PC-3 (cell line): ENCODE measurements around the gene SELENOS. TPM values are rescaled to one million over a fixed set of nuclear protein-coding genes. Genes with fewer than 3 reads are reported as not detected.

Experiments used
- ATAC-seq: fragments of 200-7000 bp; cut with Tn5 transposase; 2 replicates; pipeline ENCODE4 v1.9.1; 2020; ENCODE audit warnings: mild to moderate bottlenecking, moderate library complexity
- BruUV-seq: library from RNA; stranded (reverse); fragments of 400-500 nt; replicated peaks from 2 replicates; lab custom pipeline; 2021; lab: Mats Ljungman, UMichigan
- CTCF ChIA-PET: fragments of 300-600 bp; sonication (Branson Sonifier 250); formaldehyde crosslinking; loops from one replicate; lab custom pipeline; 2022; ENCODE audit warnings: antibody characterized with exemption; lab: Charles Lee
- POLR2A ChIA-PET: fragments of 300-600 bp; sonication (Branson Sonifier 250); formaldehyde crosslinking; loops from one replicate; lab custom pipeline; 2022; ENCODE audit warnings: antibody characterized with exemption; ENCODE audit not compliant: unreplicated experiment; lab: Charles Lee
- DNase-seq: peaks from one replicate; pipeline ENCODE4 v3.0.0-alpha.2; 2015
- H2AFZ ChIP-seq: fragments of 300-600 bp; sonication (generic); 2 replicates; pipeline ENCODE4 v1.6.0; 2016; ENCODE audit warnings: antibody characterized with exemption, low read length
- H3F3A ChIP-seq: fragments of 300-600 bp; sonication (generic); one replicate; pipeline ENCODE4 v1.6.0; 2017; ENCODE audit warnings: antibody characterized with exemption, low read length, control low read depth, mild to moderate bottlenecking; ENCODE audit not compliant: unreplicated experiment
- H3K27ac ChIP-seq: fragments of 300-600 bp; sonication (generic); 2 replicates; pipeline ENCODE4 v1.5.1; 2016; ENCODE audit warnings: mild to moderate bottlenecking, low read length
- H3K27me3 ChIP-seq: fragments of 300-600 bp; sonication (generic); 2 replicates; pipeline ENCODE4 v1.6.1; 2016; ENCODE audit warnings: low read length, mixed read lengths
- H3K36me3 ChIP-seq: fragments of 300-600 bp; sonication (generic); 2 replicates; pipeline ENCODE4 v1.6.1; 2016; ENCODE audit warnings: low read depth, mixed run types, low read length, mixed read lengths
- H3K4me1 ChIP-seq: fragments of 300-600 bp; sonication (generic); 2 replicates; pipeline ENCODE4 v1.5.1; 2016; ENCODE audit warnings: low read length; ENCODE audit not compliant: insufficient read depth
- H3K4me2 ChIP-seq: fragments of 300-600 bp; sonication (generic); 2 replicates; pipeline ENCODE4 v1.6.0; 2016; ENCODE audit warnings: low read length
- H3K4me3 ChIP-seq: fragments of 300-600 bp; sonication (generic); 2 replicates; pipeline ENCODE4 v1.5.1; 2016; ENCODE audit warnings: mild to moderate bottlenecking, low read length, mixed read lengths
- H3K79me2 ChIP-seq: fragments of 300-600 bp; sonication (generic); 2 replicates; pipeline ENCODE4 v1.6.1; 2017; ENCODE audit warnings: low read length, mixed read lengths
- H3K9ac ChIP-seq: fragments of 300-600 bp; sonication (generic); 2 replicates; pipeline ENCODE4 v1.6.0; 2016; ENCODE audit warnings: mild to moderate bottlenecking, low read length
- H3K9me2 ChIP-seq: fragments of 300-600 bp; sonication (generic); replicated peaks from 2 replicates; pipeline ENCODE4 v1.6.1; 2016; ENCODE audit warnings: mixed run types, low read length, mixed read lengths
- H3K9me3 ChIP-seq: fragments of 300-600 bp; sonication (generic); 2 replicates; pipeline ENCODE4 v1.6.1; 2016; ENCODE audit warnings: low read length, mixed read lengths
- H4K20me1 ChIP-seq: fragments of 300-600 bp; sonication (generic); 2 replicates; pipeline ENCODE4 v1.6.1; 2016; ENCODE audit warnings: low read length, mixed read lengths
- CTCF ChIP-seq: fragments of 300-600 bp; sonication (generic); conservative IDR thresholded peaks from 2 replicates; pipeline ENCODE4 v1.5.1; 2017; ENCODE audit warnings: antibody characterized with exemption, low read depth, mild to moderate bottlenecking, low read length
- EZH2 ChIP-seq: fragments of 300-600 bp; sonication (generic); IDR thresholded peaks from one replicate; pipeline ENCODE4 v1.6.1; 2017; ENCODE audit warnings: antibody characterized with exemption, mild to moderate bottlenecking, low read length; ENCODE audit not compliant: unreplicated experiment
- EZH2phosphoT487 ChIP-seq: fragments of 300-600 bp; sonication (generic); IDR thresholded peaks from 2 replicates; pipeline ENCODE4 v1.6.1; 2018; ENCODE audit warnings: mild to moderate bottlenecking, antibody characterized with exemption, low read length, borderline replicate concordance
- intact Hi-C: fragments of 100-400 bp; cut with micrococcal nuclease; formaldehyde crosslinking; loops from 2 replicates; pipeline ENCODE4 v1.9.0; 2023
- total RNA-seq: library from RNA; depleted of rRNA; stranded (reverse); fragments of >200 nt; gene quantifications from 2 replicates; pipeline ENCODE4 v1.2.3, GENCODE V29; 2014

The SELENOS gene
- total RNA-seq, 1 experiment from 2014 or later = 40.1 TPM

- no TSS peak for BruUV-seq
- intact Hi-C loops = no loop called here
- Histone ChIP-seq H3K9ac (no peak overlapping the region), H3K4me3 (no peak overlapping the region), H3F3A (no peaks in the 10 kb centered on the region), H3K9me2 (no peaks in the 10 kb centered on the region), H3K4me2 (no peak overlapping the region), H3K27ac (no peak overlapping the region), H3K9me3 (no peaks in the 10 kb centered on the region), H3K4me1 (no peaks in the 10 kb centered on the region), H3K79me2 (no peaks in the 10 kb centered on the region), H3K27me3 (no peaks in the 10 kb centered on the region), H4K20me1 (no peaks in the 10 kb centered on the region), H2AFZ (no peak overlapping the region), H3K36me3 (peaks cover 5% of the 10 kb centered on the region)
- POLR2A ChIA-PET = no interaction called here
- ATAC-seq = no peak
- TF ChIP-seq EZH2 (no peak), CTCF (no peak), EZH2phosphoT487 (no peak)
- DNase-seq = no peak
- CTCF ChIA-PET = no interaction called here
Observed at GRCh38 chr15:101264911-101265641, 12.2 kb downstream of the SELENOS start.

- POLR2A ChIA-PET = no interaction called here
- no peaks in the 10 kb centered on the region for H3F3A ChIP-seq
Observed at GRCh38 chr15:101264011-101264410, 13.3 kb downstream of the SELENOS start.

DNA sequence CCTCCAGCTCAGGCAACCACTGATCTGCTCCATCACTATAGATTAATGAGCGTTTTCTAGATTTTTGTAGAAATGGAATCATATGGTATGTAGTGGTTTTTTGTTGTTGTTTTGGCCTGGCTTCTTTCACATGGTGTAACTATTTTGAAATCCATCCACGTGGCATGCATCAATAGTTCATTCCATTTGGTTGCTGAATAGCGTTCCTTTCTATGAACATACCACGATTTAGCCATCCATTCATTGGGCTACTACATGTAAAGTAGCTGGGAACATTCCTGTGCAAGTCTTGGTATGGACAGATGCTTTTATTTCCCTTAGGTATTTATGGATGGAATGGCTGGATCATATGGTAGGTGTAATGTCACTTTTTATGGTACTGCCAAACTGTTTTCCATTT lies 14.7 kb downstream of the SELENOS start:
- no peak for DNase-seq
- Histone ChIP-seq H3K27me3 (no peaks in the 10 kb centered on the region), H3K36me3 (no peaks in the 10 kb centered on the region), H3K9me2 (no peaks in the 10 kb centered on the region), H3K79me2 (no peaks in the 10 kb centered on the region), H3K9ac (no peak overlapping the region), H3K9me3 (no peaks in the 10 kb centered on the region), H3K27ac (no peak overlapping the region), H3K4me3 (no peak overlapping the region), H3F3A (no peaks in the 10 kb centered on the region), H4K20me1 (no peaks in the 10 kb centered on the region), H2AFZ (no peak overlapping the region), H3K4me1 (no peaks in the 10 kb centered on the region), H3K4me2 (no peak overlapping the region)
- BruUV-seq = no TSS peak
- intact Hi-C loops = no loop called here
- CTCF ChIA-PET = no interaction called here
- ATAC-seq = no peak
- POLR2A ChIA-PET = no interaction called here
- TF ChIP-seq CTCF (no peak), EZH2 (no peak), EZH2phosphoT487 (no peak)

More at GRCh38 chr15:101264011-101264410, 13.3 kb downstream of the SELENOS start:
- BruUV-seq = no TSS peak
- no peak for TF ChIP-seq EZH2phosphoT487
- Histone ChIP-seq H3K4me2 (no peak overlapping the region), H3K36me3 (no peaks in the 10 kb centered on the region), H3K27ac (no peak overlapping the region), H3K4me1 (no peaks in the 10 kb centered on the region), H3K27me3 (no peaks in the 10 kb centered on the region), H3K9me2 (no peaks in the 10 kb centered on the region), H2AFZ (no peak overlapping the region), H3K79me2 (no peaks in the 10 kb centered on the region), H3K9me3 (no peaks in the 10 kb centered on the region), H4K20me1 (no peaks in the 10 kb centered on the region), H3K4me3 (no peak overlapping the region), H3K9ac (no peak overlapping the region)
- intact Hi-C loops = no loop called here
- CTCF ChIA-PET = no interaction called here
- ATAC-seq = no peak
- DNase-seq = no peak
